HEK293T (cell line): Measurements from ENCODE around the gene CYP2A6.
"Not testable (repeated sequence)": the region's sequence is repeated elsewhere in the genome, so short reads cannot be mapped to it uniquely, and the experiment has no call there.

Experiments used
- CTCF ChIA-PET: fragments of 350-600 bp; formaldehyde crosslinking; extraction: SDS; loops from one replicate; lab custom pipeline; 2021; ENCODE audit warnings: antibody characterized with exemption, inconsistent platforms; lab: Yijun Ruan, JAX
- POLR2A ChIA-PET: fragments of 350-600 bp; formaldehyde crosslinking; extraction: SDS; loops from one replicate; lab custom pipeline; 2020; ENCODE audit warnings: antibody characterized with exemption, inconsistent platforms; lab: Yijun Ruan, JAX
- DNase-seq: peaks from one replicate; pipeline ENCODE4 v3.0.0; 2012; ENCODE audit warnings: mixed read lengths; ENCODE audit errors: extremely low spot score
- ARNT ChIP-seq: fragments of 450-650 bp; IDR thresholded peaks from 2 replicates; pipeline ENCODE4 v1.6.1; 2017; ENCODE audit warnings: mild to moderate bottlenecking
- BHLHE40 ChIP-seq: fragments of 450-650 bp; IDR thresholded peaks from 2 replicates; pipeline ENCODE4 v1.6.1; 2016; ENCODE audit warnings: mild to moderate bottlenecking, moderate library complexity, borderline replicate concordance
- CTBP1 ChIP-seq: fragments of 450-650 bp; IDR thresholded peaks from 2 replicates; pipeline ENCODE4 v1.6.1; 2016; ENCODE audit warnings: borderline replicate concordance
- ELF4 ChIP-seq: fragments of 450-650 bp; IDR thresholded peaks from 2 replicates; pipeline ENCODE4 v1.6.1; 2017; ENCODE audit warnings: antibody characterized with exemption
- FOXA1 ChIP-seq: fragments of 450-650 bp; IDR thresholded peaks from 2 replicates; pipeline ENCODE4 v1.6.1; 2016; ENCODE audit warnings: mild to moderate bottlenecking
- FOXK2 ChIP-seq: fragments of 450-650 bp; IDR thresholded peaks from 2 replicates; pipeline ENCODE4 v1.6.1; 2016; ENCODE audit warnings: mild to moderate bottlenecking
- FOXM1 ChIP-seq: fragments of 450-650 bp; IDR thresholded peaks from 2 replicates; pipeline ENCODE4 v1.6.1; 2017; ENCODE audit warnings: mild to moderate bottlenecking, borderline replicate concordance
- HDGF ChIP-seq: fragments of 450-650 bp; IDR thresholded peaks from 2 replicates; pipeline ENCODE4 v1.6.1; 2017; ENCODE audit warnings: antibody characterized with exemption, borderline replicate concordance
- L3MBTL2 ChIP-seq: fragments of 450-650 bp; conservative IDR thresholded peaks from 2 replicates; pipeline ENCODE4 v1.6.1; 2016; ENCODE audit warnings: mild to moderate bottlenecking
- LEF1 ChIP-seq: fragments of 450-650 bp; IDR thresholded peaks from 2 replicates; pipeline ENCODE4 v1.6.1; 2017; ENCODE audit warnings: mild to moderate bottlenecking, borderline replicate concordance
- NFRKB ChIP-seq: fragments of 450-650 bp; IDR thresholded peaks from 2 replicates; pipeline ENCODE4 v1.6.1; 2016; ENCODE audit warnings: mild to moderate bottlenecking, moderate library complexity
- PKNOX1 ChIP-seq: fragments of 450-650 bp; IDR thresholded peaks from 2 replicates; pipeline ENCODE4 v1.6.1; 2016
- SP1 ChIP-seq: fragments of 450-650 bp; IDR thresholded peaks from 2 replicates; pipeline ENCODE4 v1.6.1; 2017
- SUZ12 ChIP-seq: fragments of 450-650 bp; IDR thresholded peaks from 2 replicates; pipeline ENCODE4 v1.6.1; 2016; ENCODE audit warnings: mild to moderate bottlenecking
- TARDBP ChIP-seq: fragments of 450-650 bp; IDR thresholded peaks from 2 replicates; pipeline ENCODE4 v1.6.1; 2016
- ZNF384 ChIP-seq: fragments of 450-650 bp; IDR thresholded peaks from 2 replicates; pipeline ENCODE4 v1.6.1; 2016

The CYP2A6 gene

GRCh38 chr19:40888191-40888590, 37.9 kb upstream of the CYP2A6 start:
- ChIA-PET POLR2A (no interaction called here), CTCF (no interaction called here)
- DNase-seq, result no peak
- TF ChIP-seq SUZ12, result no peak
- no peak for TF ChIP-seq PKNOX1
- TF ChIP-seq SP1, result no peak
- TF ChIP-seq LEF1, result no peak
- no peak for TF ChIP-seq ARNT
- no peak for TF ChIP-seq L3MBTL2
- no peak for TF ChIP-seq TARDBP
- no peak for TF ChIP-seq ZNF384
- no peak for TF ChIP-seq FOXK2
- no peak for TF ChIP-seq FOXM1
- TF ChIP-seq FOXA1, result no peak
- TF ChIP-seq HDGF, result no peak
- no peak for TF ChIP-seq NFRKB
- TF ChIP-seq ELF4, result no peak

GRCh38 chr19:40884187-40884931, 34.1 kb upstream of the CYP2A6 start:
- DNase-seq, POLR2A ChIA-PET, CTCF ChIA-PET: not testable (repeated sequence)

- POLR2A ChIA-PET, CTCF ChIA-PET, DNase-seq: not testable (repeated sequence)
Observed at GRCh38 chr19:40882062-40882461, 31.8 kb upstream of the CYP2A6 start, which contains the start of gene CYP2A7. Gene CYP2A7, minus strand, starts transcription at chr19:40882231. Its CDS starts 21 bp downstream, at chr19:40882210.

GRCh38 chr19:40879349-40879748, 29.1 kb upstream of the CYP2A6 start:
- DNase-seq, CTCF ChIA-PET, POLR2A ChIA-PET: not testable (repeated sequence)

GRCh38 chr19:40875526-40875951, 25.3 kb upstream of the CYP2A6 start:
- CTCF ChIA-PET, POLR2A ChIA-PET: not testable (repeated sequence)
- DNase-seq, result peak; percentile 40
- TF ChIP-seq L3MBTL2, result peak; percentile 77; the same call in 1 of the 2 replicates

GRCh38 chr19:40874874-40875273, 24.6 kb upstream of the CYP2A6 start:
- DNase-seq, POLR2A ChIA-PET: not testable (repeated sequence)

GRCh38 chr19:40873873-40874272, 23.6 kb upstream of the CYP2A6 start:
- DNase-seq, CTCF ChIA-PET, POLR2A ChIA-PET: not testable (repeated sequence)

More at GRCh38 chr19:40874874-40875273, 24.6 kb upstream of the CYP2A6 start:
- CTCF ChIA-PET, result not testable (repeated sequence)

- no peak for TF ChIP-seq ELF4
- TF ChIP-seq FOXK2, result no peak
- TF ChIP-seq NFRKB, result no peak
- TF ChIP-seq ZNF384, result no peak
- no peak for TF ChIP-seq FOXA1
- TF ChIP-seq SUZ12, result no peak
- no peak for TF ChIP-seq PKNOX1
- TF ChIP-seq BHLHE40, result no peak
- TF ChIP-seq CTBP1, result no peak
- no peak for TF ChIP-seq L3MBTL2
- no peak for TF ChIP-seq ARNT
- no peak for TF ChIP-seq LEF1
- no peak for TF ChIP-seq TARDBP
- no peak for TF ChIP-seq HDGF
- TF ChIP-seq SP1, result no peak
- no peak for TF ChIP-seq FOXM1
- CTCF ChIA-PET, result no interaction called here
- no peak for DNase-seq
- POLR2A ChIA-PET, result no interaction called here
Observed at GRCh38 chr19:40872209-40872608, 22.0 kb upstream of the CYP2A6 start.

- no peak for DNase-seq
- ChIA-PET CTCF (no interaction called here), POLR2A (no interaction called here)
- TF ChIP-seq SUZ12 (no peak), NFRKB (no peak), ZNF384 (no peak), ELF4 (no peak), TARDBP (no peak), ARNT (no peak), BHLHE40 (no peak), FOXA1 (no peak), FOXK2 (no peak), CTBP1 (no peak), SP1 (no peak)
Observed at GRCh38 chr19:40867701-40868100, 17.5 kb upstream of the CYP2A6 start.

GRCh38 chr19:40864739-40865496, 14.7 kb upstream of the CYP2A6 start:
- POLR2A ChIA-PET, DNase-seq, CTCF ChIA-PET: not testable (repeated sequence)
